Pancreas (tissue), 10 donors: ENCODE results near the gene HSPA12A. TPM values are rescaled to one million over a fixed set of nuclear protein-coding genes. Genes with fewer than 3 reads are reported as not detected.

ENCODE experiments used
- ATAC-seq, 4 donors: fragments of 200-7000 bp; cut with Tn5 transposase; one replicate each; pipeline versions ENCODE4 v1.8.0 to v1.9.1; 2020; ENCODE audit warnings: mild to moderate bottlenecking in 4 of 4, moderate library complexity in 4 of 4
- DNase-seq, 6 donors: peaks; one replicate each; pipeline ENCODE4 v3.0.0-alpha.2; 2020
- FAIRE-seq: peaks from 2 replicates; lab custom pipeline; 2012; peaks lifted over from hg19 to GRCh38; lab: Jason Lieb, UNC
- H3K27ac ChIP-seq, 4 donors: fragments of 200-600 bp; sonication (generic); 1 replicate in 3 of 4; 2 replicates in 1 of 4; pipeline versions ENCODE4 v1.5.0 to v1.8.0; 2020
- H3K27me3 ChIP-seq, 4 donors: fragments of 200-600 bp; one replicate each; pipeline ENCODE4 v1.8.0; 2021
- H3K36me3 ChIP-seq, 3 donors: fragments of 200-600 bp; sonication (generic) in 1 of 3; one replicate each; pipeline versions ENCODE4 v1.5.0 to v1.8.0; 2020 to 2021
- H3K4me1 ChIP-seq, 3 donors: fragments of 200-600 bp; one replicate each; pipeline ENCODE4 v1.8.0; 2021
- H3K4me3 ChIP-seq, 4 donors: fragments of 200-600 bp; sonication (generic) in 2 of 4; one replicate each; pipeline versions ENCODE4 v1.5.0 to v1.8.0; 2020 to 2021
- H3K9me3 ChIP-seq, 4 donors: fragments of 200-600 bp; one replicate each; pipeline ENCODE4 v1.8.0; 2021
- CTCF ChIP-seq, 4 donors: fragments of 200-600 bp; sonication (generic) in 3 of 4; IDR thresholded peaks; one replicate each; pipeline versions ENCODE4 v1.5.0 to v1.8.0; 2021; ENCODE audit warnings: antibody characterized with exemption in 4 of 4
- WGBS, 2 donors: extraction: QIAGEN DNeasy Blood & Tissue Kit; methylation state at CpG; one replicate each; pipeline ENCODE4 v1.1.7; 2013; 5-methylcytosine and 5-hydroxymethylcytosine counted together
- intact Hi-C, 3 donors: fragments of 100-400 bp; cut with DNase I; formaldehyde crosslinking; loops; one replicate each; pipeline versions ENCODE4 v1.11.1 to v1.14.2; 2022
- polyA plus RNA-seq, 2 donors: library from polyadenylated mRNA; stranded (reverse); fragments of 200-250 nt; gene quantifications; one replicate each; pipeline ENCODE4 v1.2.3, GENCODE V29; 2013
- total RNA-seq, 6 donors: library from RNA; stranded (reverse); fragmentation: NEBNext Ultra II Directional in 4 of 6; extraction: Animal tissue kit (Norgen Biotek cat#: 25700) in 4 of 6; gene quantifications; one replicate each; pipeline versions ENCODE4 v1.2.1 to v1.2.4, GENCODE V29; 2021 to 2023
- donor health status: healthy with polysubstance abuse.
- donor health status: DM: no; HTN: no; CAD: no; lungs with moderate emphysema.
- donor health status: DM: no; HTN: no; CAD: no.
- donor health status: control.
- donor health status: control.
- donor health status: Bipolar disorder and iron deficiency.
- donor health status: DM: yes; HTN: yes; CAD: no.
- donor health status: DM: no; HTN: no; CAD: no.
- donor health status: DM: no; HTN: no; CAD: no.
- donor health status: DM: yes; HTN: yes; CAD: no.

Gene HSPA12A
- total and polyA plus RNA-seq, 8 donors: 2.7 to 8.2 (median 4.0) TPM

- TF ChIP-seq CTCF (IDR thresholded peaks at IDR 0.05): no peak
- 71 to 72% methylated on average over 7 of the region's 7 CpGs for WGBS, 2 donors
- Histone ChIP-seq H3K4me3 (no peak overlapping the region), H3K4me1 (no peaks in the 10 kb centered on the region), H3K27me3 (no peaks in the 10 kb centered on the region), H3K36me3 (no peaks in the 10 kb centered on the region), H3K9me3 (no peaks in the 10 kb centered on the region), H3K27ac (no peak overlapping the region)
- DNase-seq: no peak
- intact Hi-C loops: no loop called here
- FAIRE-seq: no peak
- no peak for ATAC-seq
Observed at GRCh38 chr10:116697816-116698215, 44.5 kb downstream of the HSPA12A start.

DNA sequence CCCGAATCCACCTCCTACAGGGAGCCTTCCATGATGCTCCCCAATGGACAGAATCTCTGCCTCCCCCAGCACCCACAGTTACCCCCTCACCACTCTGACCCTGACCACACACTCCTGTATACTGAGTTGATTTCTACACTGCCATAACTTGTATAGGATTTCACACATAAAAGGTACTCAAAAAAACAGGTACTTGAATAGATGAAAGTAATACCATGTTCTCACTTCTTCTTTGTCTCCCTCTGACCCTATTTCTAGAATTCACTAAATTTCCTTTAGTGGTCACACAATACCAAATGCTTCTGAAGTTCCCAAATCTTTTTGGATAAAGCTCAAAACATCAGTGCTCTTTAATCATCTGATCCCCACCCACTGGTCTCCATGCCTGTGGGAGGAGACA lies 45.4 kb downstream of the HSPA12A start:
- TF ChIP-seq CTCF (IDR thresholded peaks at IDR 0.05): no peak
- DNase-seq (no peak), FAIRE-seq (no peak), ATAC-seq (no peak)
- Histone ChIP-seq H3K4me3 (no peak overlapping the region), H3K9me3 (no peaks in the 10 kb centered on the region), H3K27ac (no peak overlapping the region), H3K36me3 (no peaks in the 10 kb centered on the region), H3K27me3 (no peaks in the 10 kb centered on the region), H3K4me1 (peaks cover 0 to 2% (median 0%) of the 10 kb centered on the region in 3 donors)
- intact Hi-C loops: no loop called here
- WGBS, 2 donors: 86 to 95% methylated on average over 1 of the region's 1 CpG

- intact Hi-C loops: no loop called here
- 82 to 86% methylated on average over 3 of the region's 3 CpGs for WGBS, 2 donors
- no peak overlapping the region for H3K27ac ChIP-seq
- no peaks in the 10 kb centered on the region for H3K36me3 ChIP-seq
- no peaks in the 10 kb centered on the region for H3K27me3 ChIP-seq
- ATAC-seq (no peak), FAIRE-seq (no peak), DNase-seq (no peak)
- peaks cover 3 to 9% (median 8%) of the 10 kb centered on the region in 3 donors for H3K4me1 ChIP-seq
- no peak overlapping the region for H3K4me3 ChIP-seq
- no peaks in the 10 kb centered on the region for H3K9me3 ChIP-seq
- no peak for TF ChIP-seq CTCF (IDR thresholded peaks at IDR 0.05)
Observed at GRCh38 chr10:116694927-116695268, 47.5 kb downstream of the HSPA12A start.

DNA sequence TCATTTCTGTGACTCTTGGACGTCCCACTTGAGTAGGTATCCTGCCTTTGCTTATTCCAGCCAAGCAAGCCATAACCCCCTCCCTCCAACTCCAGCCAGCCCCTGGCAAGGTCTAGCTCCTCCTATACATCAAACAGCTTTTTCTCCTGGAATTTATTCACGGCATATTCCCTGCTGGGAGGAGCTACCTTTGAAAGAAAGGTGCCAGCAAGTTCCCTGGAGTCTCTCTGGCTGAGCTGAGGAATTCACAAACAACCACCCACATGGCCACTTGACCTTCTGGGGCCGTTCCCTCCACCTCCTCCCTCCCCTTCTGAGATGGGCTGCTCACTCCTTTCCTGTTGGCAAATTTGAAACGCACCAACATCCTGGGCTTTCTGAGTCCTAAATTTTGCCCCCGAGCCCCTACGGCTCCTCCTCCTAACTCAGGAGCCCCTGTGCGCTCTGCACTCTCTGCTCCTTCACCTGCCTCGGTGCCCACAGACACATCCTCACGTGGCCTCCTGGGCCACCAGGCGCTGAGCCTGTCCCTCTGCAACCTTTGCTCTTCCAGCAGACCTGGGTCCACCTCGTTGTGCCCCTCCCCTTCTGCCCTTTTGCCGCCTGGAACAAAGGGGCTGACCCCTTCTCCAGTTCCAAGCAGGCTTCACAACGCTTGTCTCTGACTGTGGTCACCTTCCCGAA lies 48.0 kb downstream of the HSPA12A start:
- WGBS, 2 donors: 65 to 67% methylated on average over 14 of the region's 14 CpGs
- ATAC-seq (peak in 2 of 4 donors; percentile 38), DNase-seq (no peak), FAIRE-seq (no peak)
- H3K9me3 ChIP-seq: no peaks in the 10 kb centered on the region
- intact Hi-C loops: no loop called here
- H3K4me3 ChIP-seq: no peak overlapping the region
- peaks cover 3 to 9% (median 8%) of the 10 kb centered on the region in 3 donors for H3K4me1 ChIP-seq
- no peak for TF ChIP-seq CTCF (IDR thresholded peaks at IDR 0.05)
- no peak overlapping the region for H3K27ac ChIP-seq
- no peaks in the 10 kb centered on the region for H3K36me3 ChIP-seq
- no peaks in the 10 kb centered on the region for H3K27me3 ChIP-seq

DNA sequence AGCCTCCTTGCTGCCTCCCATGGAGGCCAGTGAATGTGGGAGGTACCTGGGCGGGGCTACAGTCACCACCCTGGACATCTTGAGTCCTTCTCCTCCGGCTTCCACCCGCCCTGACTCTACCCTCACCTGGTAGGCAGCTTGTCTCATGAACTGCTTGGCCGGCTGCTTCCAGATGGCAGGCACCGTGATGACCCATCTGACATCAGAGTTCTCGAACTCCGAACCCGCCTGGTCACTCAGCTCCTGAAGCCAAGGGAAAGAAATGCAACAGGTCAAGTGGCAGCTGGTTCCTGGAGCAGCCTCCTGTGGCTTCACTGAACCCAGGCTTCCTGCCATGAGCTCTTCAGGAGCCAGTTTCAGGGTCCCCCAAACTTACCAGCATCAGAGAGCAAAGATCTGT lies 50.1 kb downstream of the HSPA12A start:
- Histone ChIP-seq H3K4me3 (no peak overlapping the region), H3K36me3 (no peaks in the 10 kb centered on the region), H3K27ac (no peak overlapping the region), H3K4me1 (peaks cover 3 to 9% (median 8%) of the 10 kb centered on the region in 3 donors), H3K9me3 (no peaks in the 10 kb centered on the region), H3K27me3 (no peaks in the 10 kb centered on the region)
- TF ChIP-seq CTCF (IDR thresholded peaks at IDR 0.05): no peak
- ATAC-seq: peak in 1 of 4 donors; percentile 4
- no peak for DNase-seq
- intact Hi-C loops: no loop called here
- 92 to 96% methylated on average over 8 of the region's 8 CpGs for WGBS, 2 donors
- no peak for FAIRE-seq
